HG03066 (cell line): ENCODE data around the gene YIF1B.
"Not testable (repeated sequence)": the region's sequence is repeated elsewhere in the genome, so short reads cannot be mapped to it uniquely, and the experiment has no call there.

Source experiments
- ATAC-seq: cut with Tn5 transposase; IDR thresholded peaks from one replicate; pipeline ENCODE4 v1.9.1; 2021; ENCODE audit warnings: low read depth; ENCODE audit not compliant: unreplicated experiment

YIF1B gene

GRCh38 chr19:38278751-38279150 is 37.0 kb downstream of the YIF1B start:
- no peak for ATAC-seq

GRCh38 chr19:38277969-38278680 is 37.6 kb downstream of the YIF1B start:
- no peak for ATAC-seq

DNA sequence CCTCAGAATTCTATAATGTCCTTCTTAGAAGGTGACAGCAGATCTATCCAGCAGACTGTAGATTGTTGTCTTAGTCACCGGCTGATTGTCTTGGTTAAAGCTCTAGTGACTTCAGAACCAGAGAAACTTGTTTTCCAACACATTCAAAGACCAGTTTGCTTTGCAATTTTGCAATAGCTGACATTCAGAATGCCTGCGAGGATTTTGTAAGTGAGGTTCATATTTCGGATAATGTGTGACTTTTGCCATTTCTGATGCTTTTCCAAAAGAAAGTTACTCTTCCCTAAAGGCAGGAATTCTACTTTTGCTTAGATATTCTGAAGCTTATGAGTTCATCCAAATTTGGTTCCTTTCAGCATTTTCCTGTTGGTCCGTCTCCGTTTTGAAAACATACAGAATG is 38.2 kb downstream of the YIF1B start:
- ATAC-seq = no peak

GRCh38 chr19:38276942-38277517 is 38.7 kb downstream of the YIF1B start:
- ATAC-seq = no peak

- ATAC-seq = no peak
Measured at GRCh38 chr19:38274739-38275138, 41.0 kb downstream of the YIF1B start.

DNA sequence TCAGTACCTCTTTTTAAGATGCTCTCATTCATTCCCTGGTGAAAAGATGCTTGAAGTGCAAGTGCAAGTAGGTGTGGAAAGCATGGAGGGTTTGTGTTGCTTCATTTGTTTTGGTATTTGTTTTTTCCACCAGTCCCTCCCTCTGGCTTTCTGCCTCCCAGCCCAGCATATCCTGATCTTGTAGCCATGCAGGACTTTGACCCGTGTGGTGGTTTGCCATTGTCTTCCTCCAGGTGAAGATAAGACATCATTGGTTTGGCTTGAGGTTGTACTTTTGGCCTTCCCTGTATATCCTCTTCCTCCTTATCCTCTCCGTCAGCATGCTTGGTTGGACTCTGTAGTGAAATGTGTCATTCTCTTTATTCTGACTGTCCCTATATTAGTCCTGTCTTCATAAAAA is 42.2 kb downstream of the YIF1B start:
- no peak for ATAC-seq

GRCh38 chr19:38270587-38271167 is 45.1 kb downstream of the YIF1B start:
- ATAC-seq = no peak

GRCh38 chr19:38268539-38268938 is 47.2 kb downstream of the YIF1B start:
- ATAC-seq = no peak

- no peak for ATAC-seq
Measured at GRCh38 chr19:38267761-38268483, 47.8 kb downstream of the YIF1B start.

GRCh38 chr19:38266981-38267597 is 48.7 kb downstream of the YIF1B start:
- no peak for ATAC-seq

- ATAC-seq = no peak
Measured at GRCh38 chr19:38265921-38266429, 49.8 kb downstream of the YIF1B start.

DNA sequence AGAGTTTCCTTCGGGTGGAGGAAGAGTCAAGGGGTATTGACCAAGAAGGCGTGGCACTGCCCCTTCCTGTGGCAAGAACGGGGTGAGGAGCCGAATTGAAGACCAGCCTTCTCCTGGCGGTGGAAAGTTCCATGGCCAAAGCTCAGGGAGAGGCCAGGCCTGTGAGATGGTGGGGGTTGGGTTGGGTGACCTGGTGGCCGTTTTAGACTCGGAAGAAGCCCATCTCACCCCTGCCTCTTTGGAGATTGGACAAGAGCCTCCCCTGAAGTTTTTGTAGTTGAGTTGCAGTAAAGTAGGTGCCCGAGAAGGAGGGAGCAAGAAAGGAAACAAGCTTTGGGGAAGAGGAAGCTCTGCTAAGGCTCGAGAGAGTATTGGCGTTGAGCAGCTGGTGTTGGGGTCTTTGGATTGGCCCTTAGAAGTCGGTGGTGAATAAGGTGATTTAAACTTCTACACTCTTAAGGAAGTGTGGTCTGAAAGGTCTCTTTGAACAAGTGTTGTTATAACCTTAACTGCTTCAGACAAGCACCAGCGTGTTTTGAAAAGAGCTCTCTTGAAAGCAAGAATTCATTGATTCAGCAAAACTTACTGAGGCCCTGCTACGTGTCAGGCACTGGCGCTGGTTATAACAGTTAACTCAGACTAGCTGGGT is 50.4 kb downstream of the YIF1B start:
- ATAC-seq = no peak

- no peak for ATAC-seq
Measured at GRCh38 chr19:38264486-38265212, 51.1 kb downstream of the YIF1B start, which contains the start of gene SPINT2. SPINT2 (plus strand) TSS chr19:38264573; CDS start chr19:38264893, 320 bp downstream.

- ATAC-seq = no peak
Measured at GRCh38 chr19:38263689-38264485, 51.9 kb downstream of the YIF1B start.

DNA sequence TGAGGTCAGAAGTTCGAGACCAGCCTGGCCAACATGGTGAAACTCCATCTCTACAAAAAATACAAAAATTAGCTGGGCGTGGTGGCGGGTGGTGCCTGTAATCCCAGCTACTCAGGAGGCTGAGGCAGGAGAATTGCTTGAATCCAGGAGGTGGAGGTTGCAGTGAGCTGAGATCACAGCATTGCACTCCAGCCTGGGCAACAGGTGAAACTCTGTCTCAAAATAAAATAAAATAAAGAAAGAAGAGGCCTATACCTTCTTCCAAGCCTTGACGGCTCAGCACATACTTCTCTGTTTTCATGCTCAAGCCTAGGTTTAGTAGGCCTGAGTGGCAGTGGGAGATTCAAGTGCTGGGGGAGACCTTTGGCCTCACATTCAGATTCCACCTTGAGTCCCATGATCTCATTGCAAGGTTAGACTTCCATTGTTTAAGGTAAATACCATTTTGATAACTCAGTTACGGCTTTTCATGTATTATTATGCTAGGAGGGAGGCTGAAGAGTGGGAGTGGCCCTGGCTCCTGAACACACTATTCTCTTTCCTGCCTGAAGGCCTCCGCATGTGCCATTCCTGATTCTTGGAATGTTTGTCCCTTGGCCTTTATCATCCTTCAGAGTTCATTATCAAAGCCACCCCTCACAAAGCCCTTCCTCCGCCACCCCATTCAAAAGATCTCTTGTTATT is 53.0 kb downstream of the YIF1B start:
- ATAC-seq = no peak

DNA sequence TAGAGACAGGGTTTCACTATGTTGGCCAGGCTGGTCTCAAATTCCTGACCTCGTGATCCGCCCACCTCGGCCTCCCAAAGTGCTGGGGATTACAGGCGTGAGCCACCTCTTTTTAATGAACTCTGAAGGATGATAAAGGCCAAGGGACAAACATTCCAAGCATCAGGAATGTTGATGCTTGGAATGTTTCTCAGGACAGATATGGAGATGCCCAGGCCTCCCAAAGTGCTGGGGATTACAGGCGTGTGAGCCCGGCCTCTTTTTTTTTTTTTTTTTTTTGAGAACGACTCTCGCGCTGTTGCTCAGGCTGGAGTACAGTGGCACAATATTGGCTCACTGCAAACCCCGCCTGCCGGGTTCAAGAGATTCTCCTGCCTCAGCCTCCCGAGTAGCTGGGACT is 53.8 kb downstream of the YIF1B start:
- ATAC-seq = not testable (repeated sequence)

- no peak for ATAC-seq
Measured at GRCh38 chr19:38255383-38256014, 60.2 kb downstream of the YIF1B start.

DNA sequence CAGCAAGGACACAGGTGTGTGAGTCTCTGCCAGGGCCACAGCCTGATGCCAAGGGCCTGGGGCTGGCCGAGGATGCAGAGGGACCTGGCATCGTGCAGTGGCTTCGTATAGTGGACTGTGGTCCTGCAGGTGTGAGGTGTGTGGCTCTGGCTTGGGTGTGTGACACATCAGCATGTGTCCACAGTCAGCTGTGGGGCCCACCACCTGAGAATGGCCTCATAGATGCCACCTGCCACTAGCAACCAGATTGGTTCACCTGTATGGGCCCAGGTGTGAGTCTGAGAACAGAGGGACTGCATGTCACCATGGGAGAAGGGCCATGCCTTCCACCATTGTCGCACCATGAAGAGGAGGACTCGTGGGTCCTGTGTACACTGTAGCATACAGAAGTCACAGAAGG is 62.0 kb downstream of the YIF1B start:
- no peak for ATAC-seq
